Stimulated activated CD4-positive, alpha-beta T cell treated with anti-CD3 and anti-CD28 coated beads, Interleukin-2, amount 100 ng/mL, for 4 hours (primary cell): ENCODE measurements around the gene LRRC73.
"Not testable (repeated sequence)": the region's sequence is repeated elsewhere in the genome, so short reads cannot be mapped to it uniquely, and the experiment has no call there.

Experiments used
- DNase-seq: peaks from one replicate; pipeline ENCODE4 v3.0.0-alpha.2; 2020; ENCODE audit warnings: low read depth

Gene LRRC73

DNA sequence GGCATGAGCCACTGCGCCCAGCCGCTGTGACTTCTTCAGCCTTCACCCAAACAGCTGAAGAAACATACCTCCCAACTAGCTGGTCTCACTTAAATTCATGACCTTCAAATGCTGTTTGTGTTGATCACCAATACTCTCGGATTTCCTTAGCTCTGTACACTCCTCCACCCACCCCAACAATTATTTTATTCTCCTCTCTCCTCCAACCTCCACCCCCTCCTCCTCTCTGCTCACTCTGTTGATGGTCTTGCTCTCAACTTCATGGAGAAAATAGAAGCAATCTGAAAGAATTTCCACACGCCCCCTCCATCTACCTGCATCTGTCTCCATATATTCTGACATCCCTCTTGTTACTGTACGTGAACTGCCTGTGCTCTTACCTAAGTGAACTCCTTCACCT lies 48.2 kb downstream of the LRRC73 start:
- no peak for DNase-seq

DNA sequence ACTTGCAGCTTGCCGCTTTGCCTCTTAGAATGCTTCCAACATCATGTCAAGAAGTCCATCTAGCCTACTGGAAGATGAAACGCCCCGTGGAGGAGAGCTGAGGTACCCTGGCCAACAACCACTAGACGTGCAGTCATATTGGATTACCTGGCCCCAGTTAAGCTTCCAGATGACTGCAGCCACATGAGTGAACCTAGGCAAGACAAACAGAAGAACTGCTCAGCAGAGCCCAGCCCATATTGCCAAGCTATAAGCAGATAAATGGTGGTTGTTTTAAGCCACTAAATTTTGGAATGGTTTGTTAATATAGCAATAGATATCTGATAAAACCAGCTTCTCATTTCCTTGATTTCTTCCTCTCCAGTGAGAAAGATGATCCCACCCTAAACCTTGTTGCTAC lies 50.1 kb downstream of the LRRC73 start:
- DNase-seq, result no peak

DNA sequence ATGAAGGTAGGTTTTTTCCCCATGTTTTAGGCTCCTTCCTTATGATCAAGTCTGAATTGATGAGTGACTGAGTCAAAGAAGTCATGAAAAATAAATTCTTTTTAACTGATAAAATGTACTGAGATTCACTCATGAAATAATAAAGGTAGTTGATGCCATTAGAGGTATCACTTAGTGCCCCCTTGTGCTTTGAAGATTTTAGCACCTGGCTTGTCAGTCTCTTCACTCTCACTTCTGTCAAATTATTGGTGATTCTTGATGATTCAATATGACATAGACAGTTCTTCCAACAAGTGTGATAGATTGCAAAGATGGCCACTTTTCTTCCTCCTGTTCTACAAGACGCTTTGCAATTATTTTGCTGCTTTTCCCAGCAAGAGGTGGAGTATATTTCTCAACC lies 50.6 kb downstream of the LRRC73 start:
- DNase-seq, result no peak

GRCh38 chr6:43458154-43458553 lies 52.0 kb downstream of the LRRC73 start:
- not testable (repeated sequence) for DNase-seq

GRCh38 chr6:43457643-43458042 lies 52.5 kb downstream of the LRRC73 start:
- DNase-seq, result no peak
